ENCODE data around the gene NID2. TPM values are rescaled to one million over a fixed set of nuclear protein-coding genes. Genes with fewer than 3 reads are reported as not detected.
A peak's percentile ranks its signal among the peaks of the same experiment; 100 is the strongest.

Gene NID2
- total and polyA plus RNA-seq, 4 donors, result 2.8 to 56.6 (median 26.5) TPM

- H3K4me3 ChIP-seq (ENCODE audit: low read length in 2 of 2), result no peak overlapping the region
- H3K4me1 ChIP-seq (ENCODE audit: control insufficient read depth in 1 of 2, insufficient read depth in 2 of 2, low read length in 2 of 2), result no peaks in the 10 kb centered on the region
- intact Hi-C loops (cut with DNase I), result no loop called here
- H3K27me3 ChIP-seq (ENCODE audit: control insufficient read depth in 1 of 2, insufficient read depth in 2 of 2, low read length in 1 of 2), result no peaks in the 10 kb centered on the region
- DNase-seq (no peak), ATAC-seq (ENCODE audit: low FRiP score) (no peak)
- H3K9me3 ChIP-seq (ENCODE audit: control insufficient read depth, low read length), result no peaks in the 10 kb centered on the region
- no peak overlapping the region for H3K27ac ChIP-seq (ENCODE audit: low read depth in 1 of 2, low read length in 2 of 2)
- 98 to 99% methylated on average over 2 of the region's 2 CpGs for WGBS, 2 donors
- H3K36me3 ChIP-seq (ENCODE audit: control insufficient read depth in 1 of 2, insufficient read depth in 2 of 2, low read length in 1 of 2), result no peaks in the 10 kb centered on the region
Measured at GRCh38 chr14:52064174-52064573, 4.7 kb downstream of the NID2 start.

DNA sequence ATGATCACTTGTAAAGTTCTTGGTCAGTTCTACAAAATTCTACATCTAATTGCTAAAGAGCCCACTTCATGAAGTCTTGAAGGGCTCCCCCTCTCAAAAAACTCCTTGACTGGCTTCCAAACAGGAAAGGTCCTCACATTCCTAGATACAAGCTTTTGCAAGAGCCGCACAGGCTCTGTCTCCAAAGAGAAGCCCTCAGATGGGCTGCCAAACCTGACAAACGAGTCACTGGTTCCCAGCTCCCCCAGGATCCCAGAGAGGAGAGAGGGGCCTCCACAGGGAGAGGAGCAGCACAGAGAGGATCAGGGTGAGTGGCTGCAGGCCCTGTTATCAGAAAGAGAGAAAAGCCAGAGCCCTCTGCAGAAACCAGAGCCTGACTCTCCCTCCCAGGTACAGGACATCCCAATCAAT is 5.8 kb downstream of the NID2 start:
- Histone ChIP-seq H3K9me3 (ENCODE audit: control insufficient read depth, low read length) (no peaks in the 10 kb centered on the region), H3K4me3 (ENCODE audit: low read length in 2 of 2) (no peak overlapping the region), H3K36me3 (ENCODE audit: control insufficient read depth in 1 of 2, insufficient read depth in 2 of 2, low read length in 1 of 2) (no peaks in the 10 kb centered on the region), H3K27ac (ENCODE audit: low read depth in 1 of 2, low read length in 2 of 2) (no peak overlapping the region), H3K4me1 (ENCODE audit: control insufficient read depth in 1 of 2, insufficient read depth in 2 of 2, low read length in 2 of 2) (peaks cover 0 to 4% of the 10 kb centered on the region in 2 donors), H3K27me3 (ENCODE audit: control insufficient read depth in 1 of 2, insufficient read depth in 2 of 2, low read length in 1 of 2) (no peaks in the 10 kb centered on the region)
- intact Hi-C loops (cut with DNase I), result no loop called here
- DNase-seq, result no peak
- WGBS, 2 donors, result 61 to 63% methylated on average over 2 of the region's 2 CpGs
- no peak for ATAC-seq (ENCODE audit: low FRiP score)

DNA sequence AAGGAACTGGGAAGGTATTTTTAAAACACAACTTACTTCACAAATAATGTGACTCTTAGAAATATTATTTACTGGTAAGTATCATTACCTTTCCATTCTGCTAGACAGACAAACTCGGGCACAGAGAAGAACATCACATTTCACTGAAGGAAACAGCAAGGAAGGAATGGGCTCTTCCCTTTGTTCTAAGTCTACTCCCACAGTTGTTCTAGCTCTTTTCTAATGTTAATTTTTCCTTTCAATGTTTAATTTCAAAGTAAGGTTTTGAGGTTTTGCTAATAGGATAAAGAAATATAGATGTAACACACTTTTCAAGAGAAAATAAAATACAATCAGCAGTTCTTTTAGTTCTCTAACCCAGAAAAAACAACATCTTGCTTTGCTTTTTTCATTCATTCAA is 7.0 kb downstream of the NID2 start:
- Histone ChIP-seq H3K9me3 (ENCODE audit: control insufficient read depth, low read length) (no peaks in the 10 kb centered on the region), H3K4me1 (ENCODE audit: control insufficient read depth in 1 of 2, insufficient read depth in 2 of 2, low read length in 2 of 2) (peaks cover 0 to 4% of the 10 kb centered on the region in 2 donors), H3K36me3 (ENCODE audit: control insufficient read depth in 1 of 2, insufficient read depth in 2 of 2, low read length in 1 of 2) (no peaks in the 10 kb centered on the region), H3K4me3 (ENCODE audit: low read length in 2 of 2) (no peak overlapping the region), H3K27ac (ENCODE audit: low read depth in 1 of 2, low read length in 2 of 2) (no peak overlapping the region), H3K27me3 (ENCODE audit: control insufficient read depth in 1 of 2, insufficient read depth in 2 of 2, low read length in 1 of 2) (no peaks in the 10 kb centered on the region)
- intact Hi-C loops (cut with DNase I), result no loop called here
- DNase-seq (no peak), ATAC-seq (ENCODE audit: low FRiP score) (no peak)
- 90 to 91% methylated on average over 1 of the region's 1 CpG for WGBS, 2 donors

DNA sequence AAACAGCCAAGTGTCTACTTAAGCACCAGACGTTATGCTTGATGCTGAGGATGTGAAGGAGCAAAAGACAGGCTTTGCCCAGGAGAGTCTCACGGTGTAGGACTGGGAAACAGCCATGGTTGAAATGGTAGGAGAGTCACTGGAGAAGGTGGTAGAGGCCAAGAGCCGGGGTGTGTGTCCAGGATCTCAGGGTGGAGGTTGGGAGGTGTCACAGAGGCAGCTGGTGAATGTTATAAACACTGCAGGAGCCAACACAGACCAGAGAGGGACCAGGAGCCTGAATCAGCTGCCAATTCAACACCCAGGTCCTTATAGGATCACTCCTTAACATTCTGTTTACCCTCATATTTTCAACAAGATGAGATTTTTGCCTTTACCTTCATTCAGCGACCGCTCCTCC is 7.5 kb downstream of the NID2 start:
- Histone ChIP-seq H3K36me3 (ENCODE audit: control insufficient read depth in 1 of 2, insufficient read depth in 2 of 2, low read length in 1 of 2) (no peaks in the 10 kb centered on the region), H3K4me1 (ENCODE audit: control insufficient read depth in 1 of 2, insufficient read depth in 2 of 2, low read length in 2 of 2) (peaks cover 0 to 4% of the 10 kb centered on the region in 2 donors), H3K27ac (ENCODE audit: low read depth in 1 of 2, low read length in 2 of 2) (no peak overlapping the region), H3K9me3 (ENCODE audit: control insufficient read depth, low read length) (no peaks in the 10 kb centered on the region), H3K4me3 (ENCODE audit: low read length in 2 of 2) (no peak overlapping the region), H3K27me3 (ENCODE audit: control insufficient read depth in 1 of 2, insufficient read depth in 2 of 2, low read length in 1 of 2) (no peaks in the 10 kb centered on the region)
- ATAC-seq (ENCODE audit: low FRiP score), result no peak
- intact Hi-C loops (cut with DNase I), result no loop called here
- DNase-seq, result no peak
- WGBS, 2 donors, result 66 to 69% methylated on average over 5 of the region's 5 CpGs

DNA sequence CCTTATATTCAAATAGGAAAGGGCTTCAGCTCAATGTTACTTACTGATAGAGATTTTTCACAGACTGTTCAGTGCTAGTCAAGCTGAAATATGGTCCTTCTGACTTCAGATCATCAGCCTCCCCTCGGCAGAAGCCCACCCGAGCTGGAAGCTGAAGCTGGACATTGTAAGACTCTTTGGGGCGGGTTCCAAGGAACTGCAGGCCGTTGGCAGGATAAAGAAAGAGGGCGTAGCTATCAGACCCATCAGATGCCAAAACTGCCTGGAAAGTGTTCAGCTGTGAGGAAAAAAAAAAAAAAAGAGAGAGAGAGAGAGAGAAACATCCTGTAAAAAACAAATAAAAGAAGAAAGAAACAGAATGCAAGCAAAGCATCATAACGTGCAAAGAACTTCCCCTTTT is 8.8 kb downstream of the NID2 start:
- Histone ChIP-seq H3K27me3 (ENCODE audit: control insufficient read depth in 1 of 2, insufficient read depth in 2 of 2, low read length in 1 of 2) (no peaks in the 10 kb centered on the region), H3K36me3 (ENCODE audit: control insufficient read depth in 1 of 2, insufficient read depth in 2 of 2, low read length in 1 of 2) (no peaks in the 10 kb centered on the region), H3K9me3 (ENCODE audit: control insufficient read depth, low read length) (no peaks in the 10 kb centered on the region), H3K27ac (ENCODE audit: low read depth in 1 of 2, low read length in 2 of 2) (peak overlapping the region in 1 of 2 donors; percentile 26), H3K4me1 (ENCODE audit: control insufficient read depth in 1 of 2, insufficient read depth in 2 of 2, low read length in 2 of 2) (peaks cover 0 to 4% of the 10 kb centered on the region in 2 donors), H3K4me3 (ENCODE audit: low read length in 2 of 2) (no peak overlapping the region)
- 2 to 4% methylated on average over 6 of the region's 6 CpGs for whole genome bisulfite sequencing, 2 donors
- intact Hi-C loops (cut with DNase I), result no loop called here
- no peak for DNase-seq
- ATAC-seq (ENCODE audit: low FRiP score), result peak; percentile 45

- intact Hi-C loops (cut with DNase I), result no loop called here
- Histone ChIP-seq H3K4me3 (ENCODE audit: low read length in 2 of 2) (no peak overlapping the region), H3K9me3 (ENCODE audit: control insufficient read depth, low read length) (no peaks in the 10 kb centered on the region), H3K36me3 (ENCODE audit: control insufficient read depth in 1 of 2, insufficient read depth in 2 of 2, low read length in 1 of 2) (no peaks in the 10 kb centered on the region), H3K4me1 (ENCODE audit: control insufficient read depth in 1 of 2, insufficient read depth in 2 of 2, low read length in 2 of 2) (peaks cover 0 to 4% of the 10 kb centered on the region in 2 donors), H3K27ac (ENCODE audit: low read depth in 1 of 2, low read length in 2 of 2) (no peak overlapping the region), H3K27me3 (ENCODE audit: control insufficient read depth in 1 of 2, insufficient read depth in 2 of 2, low read length in 1 of 2) (no peaks in the 10 kb centered on the region)
- DNase-seq (no peak), ATAC-seq (ENCODE audit: low FRiP score) (peak; percentile 58)
Measured at GRCh38 chr14:52059649-52060048, 9.2 kb downstream of the NID2 start.

- intact Hi-C loops (cut with DNase I), result no loop called here
- H3K4me3 ChIP-seq (ENCODE audit: low read length in 2 of 2), result no peak overlapping the region
- H3K4me1 ChIP-seq (ENCODE audit: control insufficient read depth in 1 of 2, insufficient read depth in 2 of 2, low read length in 2 of 2), result peaks cover 0 to 8% of the 10 kb centered on the region in 2 donors
- no peaks in the 10 kb centered on the region for H3K27me3 ChIP-seq (ENCODE audit: control insufficient read depth in 1 of 2, insufficient read depth in 2 of 2, low read length in 1 of 2)
- ATAC-seq (ENCODE audit: low FRiP score) (no peak), DNase-seq (no peak)
- 24 to 36% methylated on average over 3 of the region's 3 CpGs for WGBS, 2 donors
- no peaks in the 10 kb centered on the region for H3K36me3 ChIP-seq (ENCODE audit: control insufficient read depth in 1 of 2, insufficient read depth in 2 of 2, low read length in 1 of 2)
- no peak overlapping the region for H3K27ac ChIP-seq (ENCODE audit: low read depth in 1 of 2, low read length in 2 of 2)
- H3K9me3 ChIP-seq (ENCODE audit: control insufficient read depth, low read length), result no peaks in the 10 kb centered on the region
Measured at GRCh38 chr14:52058341-52058740, 10.5 kb downstream of the NID2 start.

DNA sequence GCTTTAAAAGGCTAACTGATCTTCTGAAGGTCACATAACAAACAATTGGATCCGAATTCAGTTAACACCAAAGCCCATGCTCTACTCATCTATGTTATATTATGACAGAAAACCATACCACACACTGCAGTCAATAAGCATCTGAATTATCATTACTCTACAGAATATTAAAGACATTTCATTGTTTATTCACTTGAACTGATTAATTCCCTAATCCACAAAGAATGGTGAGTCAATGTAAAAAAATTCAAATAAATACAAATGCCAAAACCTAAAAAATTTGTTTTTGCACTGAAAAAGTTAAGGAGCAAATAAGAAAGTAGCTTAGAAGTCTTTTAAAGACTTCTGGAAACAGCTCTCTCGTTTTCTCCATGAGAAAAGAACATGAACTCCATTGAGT is 13.7 kb downstream of the NID2 start:
- intact Hi-C loops (cut with DNase I), result no loop called here
- no peaks in the 10 kb centered on the region for H3K36me3 ChIP-seq (ENCODE audit: control insufficient read depth in 1 of 2, insufficient read depth in 2 of 2, low read length in 1 of 2)
- no peak overlapping the region for H3K4me3 ChIP-seq (ENCODE audit: low read length in 2 of 2)
- no peaks in the 10 kb centered on the region for H3K9me3 ChIP-seq (ENCODE audit: control insufficient read depth, low read length)
- peaks cover 4 to 13% of the 10 kb centered on the region in 2 donors for H3K4me1 ChIP-seq (ENCODE audit: control insufficient read depth in 1 of 2, insufficient read depth in 2 of 2, low read length in 2 of 2)
- no peak overlapping the region for H3K27ac ChIP-seq (ENCODE audit: low read depth in 1 of 2, low read length in 2 of 2)
- ATAC-seq (ENCODE audit: low FRiP score) (no peak), DNase-seq (no peak)
- no peaks in the 10 kb centered on the region for H3K27me3 ChIP-seq (ENCODE audit: control insufficient read depth in 1 of 2, insufficient read depth in 2 of 2, low read length in 1 of 2)
- 86 to 92% methylated on average over 2 of the region's 2 CpGs for WGBS, 2 donors

GRCh38 chr14:52054678-52055077 is 14.2 kb downstream of the NID2 start:
- no peak overlapping the region for H3K4me3 ChIP-seq (ENCODE audit: low read length in 2 of 2)
- H3K27me3 ChIP-seq (ENCODE audit: control insufficient read depth in 1 of 2, insufficient read depth in 2 of 2, low read length in 1 of 2), result no peaks in the 10 kb centered on the region
- no peaks in the 10 kb centered on the region for H3K9me3 ChIP-seq (ENCODE audit: control insufficient read depth, low read length)
- intact Hi-C loops (cut with DNase I), result no loop called here
- 2 to 5% methylated on average over 1 of the region's 1 CpG for WGBS, 2 donors
- DNase-seq, result no peak
- ATAC-seq (ENCODE audit: low FRiP score), result no peak
- peaks cover 4 to 13% of the 10 kb centered on the region in 2 donors for H3K4me1 ChIP-seq (ENCODE audit: control insufficient read depth in 1 of 2, insufficient read depth in 2 of 2, low read length in 2 of 2)
- no peaks in the 10 kb centered on the region for H3K36me3 ChIP-seq (ENCODE audit: control insufficient read depth in 1 of 2, insufficient read depth in 2 of 2, low read length in 1 of 2)
- no peak overlapping the region for H3K27ac ChIP-seq (ENCODE audit: low read depth in 1 of 2, low read length in 2 of 2)
